HepG2 (cell line): ENCODE measurements around the gene SNCAIP.

Source experiments
- GATAD2A ChIP-seq: IDR thresholded peaks from 2 replicates; pipeline ENCODE4 v1.6.1; 2016
- MAX ChIP-seq: IDR thresholded peaks from 2 replicates; pipeline ENCODE4 v1.6.1; 2012; ENCODE audit warnings: inconsistent platforms
- REST ChIP-seq, 2 experiments: IDR thresholded peaks; 2 replicates each; pipeline ENCODE4 v1.6.1; 2011 to 2012; ENCODE audit warnings: low read length in 2 of 2, borderline replicate concordance in 1 of 2, low read depth in 1 of 2, mild to moderate bottlenecking in 1 of 2, moderate library complexity in 1 of 2
- TF ChIP-seq, protein P1 (sequence below): sonication (generic); formaldehyde crosslinking; IDR thresholded peaks from 2 replicates; pipeline ENCODE4 v1.5.0; 2020; ENCODE audit warnings: mild to moderate bottlenecking, missing genetic modification reagents, moderate library complexity

- TF ChIP-seq GATAD2A (CRISPR knock-in tag), result no peak
- TF ChIP-seq, protein P1, sequence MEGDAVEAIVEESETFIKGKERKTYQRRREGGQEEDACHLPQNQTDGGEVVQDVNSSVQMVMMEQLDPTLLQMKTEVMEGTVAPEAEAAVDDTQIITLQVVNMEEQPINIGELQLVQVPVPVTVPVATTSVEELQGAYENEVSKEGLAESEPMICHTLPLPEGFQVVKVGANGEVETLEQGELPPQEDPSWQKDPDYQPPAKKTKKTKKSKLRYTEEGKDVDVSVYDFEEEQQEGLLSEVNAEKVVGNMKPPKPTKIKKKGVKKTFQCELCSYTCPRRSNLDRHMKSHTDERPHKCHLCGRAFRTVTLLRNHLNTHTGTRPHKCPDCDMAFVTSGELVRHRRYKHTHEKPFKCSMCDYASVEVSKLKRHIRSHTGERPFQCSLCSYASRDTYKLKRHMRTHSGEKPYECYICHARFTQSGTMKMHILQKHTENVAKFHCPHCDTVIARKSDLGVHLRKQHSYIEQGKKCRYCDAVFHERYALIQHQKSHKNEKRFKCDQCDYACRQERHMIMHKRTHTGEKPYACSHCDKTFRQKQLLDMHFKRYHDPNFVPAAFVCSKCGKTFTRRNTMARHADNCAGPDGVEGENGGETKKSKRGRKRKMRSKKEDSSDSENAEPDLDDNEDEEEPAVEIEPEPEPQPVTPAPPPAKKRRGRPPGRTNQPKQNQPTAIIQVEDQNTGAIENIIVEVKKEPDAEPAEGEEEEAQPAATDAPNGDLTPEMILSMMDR (CRISPR knock-in tag), result no peak
- TF ChIP-seq MAX, result no peak
- no peak for TF ChIP-seq REST (IDR thresholded peaks at IDR 0.05; ENCODE audit: borderline replicate concordance in 1 of 2, low read depth in 1 of 2, low read length in 2 of 2)
Measured at GRCh38 chr5:122312591-122313406, 762 bp downstream of the SNCAIP start.
